ENCODE data around the gene JMJD1C. TPM values are rescaled to one million over a fixed set of nuclear protein-coding genes. Genes with fewer than 3 reads are reported as not detected.
"Not testable (repeated sequence)": the region's sequence is repeated elsewhere in the genome, so short reads cannot be mapped to it uniquely, and the experiment has no call there.

JMJD1C gene
- total RNA-seq, 2 experiments from 2014 or later, result 42.6 to 47.3 TPM

- intact Hi-C loops (cut with micrococcal nuclease), result no loop called here
- ChIA-PET POLR2A (no interaction called here), CTCF (no interaction called here)
- peaks cover 14% of the 10 kb centered on the region for H3K36me3 Mint-ChIP-seq
- H3K27ac Mint-ChIP-seq, result no peak overlapping the region
- no peak overlapping the region for H3K4me3 Mint-ChIP-seq
- no peaks in the 10 kb centered on the region for H3K27me3 Mint-ChIP-seq
- peaks cover 8% of the 10 kb centered on the region for H3K4me1 Mint-ChIP-seq (ENCODE audit: low read depth)
- DNase-seq, result no peak
- no peaks in the 10 kb centered on the region for H3K9me3 Mint-ChIP-seq
These were observed 31.5 kb upstream of the JMJD1C start for GRCh38 chr10:63497321-63497720.

DNA sequence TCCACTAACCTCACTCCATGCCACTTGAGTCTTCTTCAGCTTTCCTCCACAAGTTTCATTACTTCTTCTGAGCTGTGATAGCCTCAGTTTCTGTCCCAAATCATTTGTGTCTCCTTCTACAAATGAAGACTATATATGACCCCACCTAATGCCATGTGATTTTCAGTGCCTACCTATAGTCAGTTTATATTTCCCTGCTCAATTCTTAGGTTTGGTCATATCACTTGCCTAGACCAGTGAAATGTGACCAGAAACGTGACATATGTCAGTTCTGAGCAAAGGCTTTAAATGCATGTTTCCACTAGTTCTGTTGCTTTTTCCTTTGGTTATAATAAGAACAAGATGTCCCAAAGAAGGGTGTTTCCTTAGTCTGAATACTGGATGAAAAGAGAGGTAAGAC, 30.8 kb upstream of the JMJD1C start:
- no peaks in the 10 kb centered on the region for H3K27me3 Mint-ChIP-seq
- ChIA-PET CTCF (no interaction called here), POLR2A (no interaction called here)
- no peak overlapping the region for H3K27ac Mint-ChIP-seq
- intact Hi-C loops (cut with micrococcal nuclease), result no loop called here
- H3K9me3 Mint-ChIP-seq, result no peaks in the 10 kb centered on the region
- H3K4me1 Mint-ChIP-seq (ENCODE audit: low read depth), result peaks cover 13% of the 10 kb centered on the region
- H3K36me3 Mint-ChIP-seq, result peaks cover 14% of the 10 kb centered on the region
- no peak overlapping the region for H3K4me3 Mint-ChIP-seq
- DNase-seq, result no peak

- Mint-ChIP-seq H3K36me3 (peaks cover 12% of the 10 kb centered on the region), H3K9me3 (no peaks in the 10 kb centered on the region), H3K27me3 (no peaks in the 10 kb centered on the region), H3K4me1 (ENCODE audit: low read depth) (peaks cover 14% of the 10 kb centered on the region), H3K27ac (no peak overlapping the region), H3K4me3 (no peak overlapping the region)
- intact Hi-C loops (cut with micrococcal nuclease), result no loop called here
- POLR2A ChIA-PET, result no interaction called here
- DNase-seq, result no peak
- CTCF ChIA-PET, result interaction anchor here (0.5 kb wide), 1 partner anchor 18 kb away, joined by 3 read pairs; no protein-coding TSS in a partner anchor
These were observed 29.2 kb upstream of the JMJD1C start for GRCh38 chr10:63494951-63495350.

DNA sequence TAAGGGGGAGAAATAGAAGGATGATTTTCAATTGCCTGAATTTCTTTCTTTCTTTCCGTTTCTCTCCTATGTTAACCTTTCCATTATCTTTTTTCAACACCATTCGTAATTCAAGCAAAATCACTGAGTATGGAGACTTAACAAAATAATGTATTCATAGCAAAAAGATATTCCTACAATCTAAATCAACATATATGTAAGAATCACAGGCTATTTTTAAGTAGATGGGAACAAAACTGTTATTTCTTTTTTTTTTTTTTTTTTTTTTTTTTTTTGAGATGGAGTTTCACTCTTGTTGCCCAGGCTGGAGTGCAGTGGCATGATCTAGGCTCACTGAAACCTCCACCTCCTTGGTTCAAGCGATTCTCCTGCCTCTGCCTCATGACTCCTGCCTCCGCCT, 27.2 kb upstream of the JMJD1C start:
- ChIA-PET POLR2A (no interaction called here), CTCF (no interaction called here)
- no peak for DNase-seq
- Mint-ChIP-seq H3K27ac (no peak overlapping the region), H3K4me1 (ENCODE audit: low read depth) (peaks cover 16% of the 10 kb centered on the region), H3K27me3 (no peaks in the 10 kb centered on the region), H3K36me3 (peaks cover 12% of the 10 kb centered on the region), H3K4me3 (no peak overlapping the region), H3K9me3 (no peaks in the 10 kb centered on the region)
- intact Hi-C loops (cut with micrococcal nuclease), result no loop called here

DNA sequence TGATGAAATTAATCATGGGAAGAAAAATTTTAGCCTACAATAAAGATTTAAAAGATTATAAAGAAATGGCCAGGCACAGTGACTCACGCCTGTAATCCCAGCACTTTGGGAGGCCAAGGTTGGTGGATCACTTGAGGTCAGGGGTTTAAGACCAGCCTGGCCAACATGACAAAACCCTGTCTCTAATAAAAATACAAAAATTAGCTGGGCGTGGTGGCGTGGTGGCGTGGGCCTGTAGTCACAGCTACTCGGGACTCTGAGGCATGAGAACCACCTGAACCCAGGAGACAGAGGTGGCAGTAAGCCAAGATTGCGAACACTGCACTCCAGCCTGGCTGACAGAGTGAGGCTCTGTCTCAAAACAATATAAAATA, 26.5 kb upstream of the JMJD1C start:
- POLR2A ChIA-PET; DNase-seq; H3K27me3 Mint-ChIP-seq; intact Hi-C loops (cut with micrococcal nuclease); H3K9me3 Mint-ChIP-seq; H3K4me3 Mint-ChIP-seq; CTCF ChIA-PET; H3K27ac Mint-ChIP-seq: not testable (repeated sequence)
- peaks cover 18% of the 10 kb centered on the region for H3K4me1 Mint-ChIP-seq (ENCODE audit: low read depth)
- peaks cover 12% of the 10 kb centered on the region for H3K36me3 Mint-ChIP-seq

- ChIA-PET POLR2A (no interaction called here), CTCF (no interaction called here)
- peaks cover 11% of the 10 kb centered on the region for H3K36me3 Mint-ChIP-seq
- H3K4me1 Mint-ChIP-seq (ENCODE audit: low read depth), result peaks cover 17% of the 10 kb centered on the region
- no peak for DNase-seq
- H3K4me3 Mint-ChIP-seq, result no peak overlapping the region
- intact Hi-C loops (cut with micrococcal nuclease), result no loop called here
- H3K27me3 Mint-ChIP-seq, result no peaks in the 10 kb centered on the region
- no peak overlapping the region for H3K27ac Mint-ChIP-seq
- no peaks in the 10 kb centered on the region for H3K9me3 Mint-ChIP-seq
These were observed 26.0 kb upstream of the JMJD1C start for GRCh38 chr10:63491588-63492316.

DNA sequence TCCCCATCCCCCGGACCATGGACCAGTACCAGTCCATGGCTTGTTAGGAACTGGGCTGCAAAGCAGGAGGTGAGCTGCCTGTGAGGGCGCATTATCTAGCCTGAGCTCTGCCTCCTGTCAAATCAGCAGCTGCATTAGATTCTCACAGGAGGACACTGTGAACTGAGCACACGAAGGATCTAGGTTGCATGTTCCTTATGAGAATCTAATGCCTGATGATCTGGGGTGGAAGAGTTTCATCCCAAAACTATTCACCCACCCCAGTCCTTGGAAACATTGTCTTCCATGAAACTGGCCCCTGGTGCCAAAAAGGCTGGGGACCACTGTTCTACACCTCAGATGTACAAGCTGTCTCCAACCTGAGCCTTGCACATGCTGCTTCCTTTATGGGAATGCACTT, 24.1 kb upstream of the JMJD1C start:
- Mint-ChIP-seq H3K9me3 (no peaks in the 10 kb centered on the region), H3K4me1 (ENCODE audit: low read depth) (peaks cover 14% of the 10 kb centered on the region), H3K27me3 (no peaks in the 10 kb centered on the region), H3K27ac (no peak overlapping the region), H3K4me3 (no peak overlapping the region), H3K36me3 (peaks cover 1% of the 10 kb centered on the region)
- ChIA-PET POLR2A (no interaction called here), CTCF (interaction anchor here (0.7 kb wide), 1 partner anchor 231 kb away, joined by 3 read pairs; no protein-coding TSS in a partner anchor)
- intact Hi-C loops (cut with micrococcal nuclease), result no loop called here
- DNase-seq, result no peak

- H3K4me3 Mint-ChIP-seq, result no peak overlapping the region
- H3K27me3 Mint-ChIP-seq, result no peaks in the 10 kb centered on the region
- POLR2A ChIA-PET, result no interaction called here
- no peak for DNase-seq
- intact Hi-C loops (cut with micrococcal nuclease), result no loop called here
- no peak overlapping the region for H3K27ac Mint-ChIP-seq
- H3K4me1 Mint-ChIP-seq (ENCODE audit: low read depth), result peaks cover 17% of the 10 kb centered on the region
- CTCF ChIA-PET, result no interaction called here
- peaks cover 1% of the 10 kb centered on the region for H3K36me3 Mint-ChIP-seq
- no peaks in the 10 kb centered on the region for H3K9me3 Mint-ChIP-seq
These were observed 22.2 kb upstream of the JMJD1C start for GRCh38 chr10:63487990-63488389.

DNA sequence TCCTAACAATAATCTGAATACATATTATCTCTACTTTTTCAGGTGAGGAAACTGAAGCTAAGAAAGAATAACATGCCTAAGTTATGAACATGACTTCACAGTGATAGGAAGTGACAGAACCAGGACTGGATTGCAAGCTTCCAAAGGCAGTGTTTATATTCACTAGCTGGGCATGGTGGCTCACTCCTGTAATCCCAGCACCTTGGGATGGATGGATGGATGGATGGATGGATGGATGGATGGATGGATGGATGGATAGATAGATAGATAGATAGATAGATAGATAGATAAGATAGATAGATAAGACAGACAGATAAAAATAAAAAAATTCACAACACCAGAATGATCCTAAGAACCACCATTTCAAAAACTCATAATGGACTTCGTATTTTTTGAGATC, 18.2 kb upstream of the JMJD1C start:
- H3K4me1 Mint-ChIP-seq (ENCODE audit: low read depth), result peaks cover 19% of the 10 kb centered on the region
- H3K4me3 Mint-ChIP-seq, result no peak overlapping the region
- ChIA-PET CTCF (no interaction called here), POLR2A (no interaction called here)
- H3K9me3 Mint-ChIP-seq, result no peaks in the 10 kb centered on the region
- H3K36me3 Mint-ChIP-seq, result no peaks in the 10 kb centered on the region
- DNase-seq, result no peak
- H3K27me3 Mint-ChIP-seq, result no peaks in the 10 kb centered on the region
- H3K27ac Mint-ChIP-seq, result no peak overlapping the region
- intact Hi-C loops (cut with micrococcal nuclease), result no loop called here

DNA sequence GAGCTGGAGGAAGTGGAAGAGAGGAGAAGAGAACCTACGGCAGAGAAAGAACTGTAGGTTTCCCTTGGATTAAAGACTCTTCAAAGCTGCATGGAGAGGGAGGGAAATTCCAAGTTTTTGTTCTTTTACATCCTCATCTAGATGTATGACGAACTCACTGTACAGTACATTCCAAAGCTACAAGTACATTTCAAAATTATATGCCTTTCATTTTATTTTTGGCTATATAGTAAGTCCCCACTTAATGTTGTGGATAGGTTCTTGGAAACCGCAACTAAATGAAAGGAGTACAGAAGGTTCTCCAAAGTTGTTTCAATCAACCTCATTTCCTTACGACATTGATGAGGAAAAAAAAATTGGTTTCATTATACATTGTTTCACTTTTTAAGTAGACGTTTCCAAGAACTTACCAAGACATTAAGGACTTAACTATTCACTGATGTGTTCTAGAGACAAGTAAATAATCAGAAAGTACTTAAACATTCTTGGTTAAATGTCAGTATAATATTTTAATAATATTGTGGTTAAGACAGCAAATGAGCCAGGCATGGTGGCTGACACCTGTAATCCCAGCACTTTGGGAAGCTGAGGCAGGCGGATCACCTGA, 16.1 kb upstream of the JMJD1C start:
- Mint-ChIP-seq H3K4me3 (no peak overlapping the region), H3K9me3 (no peaks in the 10 kb centered on the region), H3K27ac (no peak overlapping the region), H3K36me3 (no peaks in the 10 kb centered on the region), H3K4me1 (ENCODE audit: low read depth) (peaks cover 22% of the 10 kb centered on the region), H3K27me3 (no peaks in the 10 kb centered on the region)
- DNase-seq, result no peak
- ChIA-PET POLR2A (interaction anchor here (0.5 kb wide), 1 partner anchor 85 kb away, joined by 3 read pairs; no protein-coding TSS in a partner anchor), CTCF (interaction anchor here (1.0 kb wide), 1 partner anchor 98 kb away, joined by 3 read pairs; no protein-coding TSS in a partner anchor)
- intact Hi-C loops (cut with micrococcal nuclease), result no loop called here

DNA sequence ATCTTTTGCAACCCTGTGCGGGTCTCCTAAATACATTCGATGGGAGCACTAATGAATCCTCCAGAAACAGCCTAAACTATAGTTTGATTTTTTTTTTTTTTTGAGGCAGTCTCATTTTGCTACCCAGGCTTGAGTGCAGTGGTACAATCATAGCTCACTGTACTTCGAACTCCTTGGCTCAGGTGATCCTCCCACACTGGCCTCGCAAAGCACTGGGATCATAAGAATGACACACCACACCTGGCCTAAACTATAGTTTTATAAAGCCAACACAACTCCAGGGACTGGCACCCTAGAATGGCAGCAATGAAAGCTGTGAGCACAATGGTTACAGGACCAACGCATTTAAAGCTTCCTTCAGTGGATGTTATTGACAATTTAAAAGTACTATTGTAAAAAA, 14.5 kb upstream of the JMJD1C start:
- DNase-seq, result no peak
- Mint-ChIP-seq H3K4me1 (ENCODE audit: low read depth) (peaks cover 22% of the 10 kb centered on the region), H3K4me3 (no peak overlapping the region), H3K27ac (no peak overlapping the region), H3K27me3 (no peaks in the 10 kb centered on the region), H3K9me3 (no peaks in the 10 kb centered on the region), H3K36me3 (no peaks in the 10 kb centered on the region)
- intact Hi-C loops (cut with micrococcal nuclease), result no loop called here
- ChIA-PET POLR2A (no interaction called here), CTCF (no interaction called here)

DNA sequence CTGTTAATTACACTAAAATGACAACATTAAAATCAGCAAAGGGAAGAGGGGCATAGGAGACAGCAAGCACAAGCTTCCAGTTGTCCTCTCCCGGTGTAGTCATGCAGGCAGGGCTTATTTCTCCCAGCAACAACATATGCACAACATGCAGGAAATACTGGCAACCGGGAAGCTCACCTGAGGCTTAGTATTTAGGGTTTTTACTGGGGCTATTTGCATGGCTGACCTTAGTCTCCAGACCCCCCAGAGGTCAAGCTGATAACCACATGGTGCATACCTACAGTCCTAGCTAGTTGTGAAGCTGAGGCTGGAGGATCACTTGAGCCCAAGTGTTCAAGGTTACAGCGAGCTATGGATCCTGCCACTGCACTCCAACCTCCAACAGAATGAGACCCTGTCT, 12.8 kb upstream of the JMJD1C start:
- Mint-ChIP-seq H3K36me3 (no peaks in the 10 kb centered on the region), H3K27me3 (no peaks in the 10 kb centered on the region), H3K9me3 (no peaks in the 10 kb centered on the region), H3K4me1 (ENCODE audit: low read depth) (peaks cover 24% of the 10 kb centered on the region), H3K4me3 (no peak overlapping the region), H3K27ac (no peak overlapping the region)
- POLR2A ChIA-PET, result no interaction called here
- intact Hi-C loops (cut with micrococcal nuclease), result no loop called here
- CTCF ChIA-PET, result interaction anchor here (0.5 kb wide), 1 partner anchor 14 kb away, joined by 3 read pairs; no protein-coding TSS in a partner anchor
- DNase-seq, result no peak

DNA sequence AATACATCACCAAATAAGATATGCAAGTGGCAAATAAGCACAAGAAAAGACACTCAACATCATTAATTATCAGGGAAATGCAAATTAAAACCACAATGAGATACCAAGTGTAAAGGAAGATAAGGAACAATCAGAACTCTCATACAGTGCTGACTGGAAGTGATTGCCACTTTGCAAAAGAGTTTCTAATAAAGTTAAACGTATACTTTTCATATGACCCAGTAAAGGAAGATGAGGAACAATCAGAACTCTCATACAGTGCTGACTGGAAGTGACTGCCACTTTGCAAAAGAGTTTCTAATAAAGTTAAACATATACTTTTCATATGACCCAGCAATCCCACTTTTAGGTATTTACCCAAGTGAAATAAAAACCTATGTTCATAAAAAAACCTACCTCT, 12.2 kb upstream of the JMJD1C start:
- ChIA-PET POLR2A (no interaction called here), CTCF (no interaction called here)
- H3K27ac Mint-ChIP-seq, result no peak overlapping the region
- H3K4me3 Mint-ChIP-seq, result no peak overlapping the region
- H3K36me3 Mint-ChIP-seq, result no peaks in the 10 kb centered on the region
- intact Hi-C loops (cut with micrococcal nuclease), result no loop called here
- H3K9me3 Mint-ChIP-seq, result no peaks in the 10 kb centered on the region
- DNase-seq, result no peak
- no peaks in the 10 kb centered on the region for H3K27me3 Mint-ChIP-seq
- H3K4me1 Mint-ChIP-seq (ENCODE audit: low read depth), result peaks cover 21% of the 10 kb centered on the region
